GM21576 (cell line): Measurements from ENCODE around the gene EPB41L1.
"Not testable (repeated sequence)": the region's sequence is repeated elsewhere in the genome, so short reads cannot be mapped to it uniquely, and the experiment has no call there.

ENCODE experiments used
- ATAC-seq: cut with Tn5 transposase; IDR thresholded peaks from one replicate; pipeline ENCODE4 v1.9.1; 2021; ENCODE audit warnings: mild to moderate bottlenecking, moderate library complexity; ENCODE audit not compliant: unreplicated experiment

Gene EPB41L1

GRCh38 chr20:36125097-36125496 lies 29.4 kb upstream of the EPB41L1 start:
- no peak for ATAC-seq

GRCh38 chr20:36126836-36127527 lies 27.6 kb upstream of the EPB41L1 start:
- ATAC-seq = no peak

DNA sequence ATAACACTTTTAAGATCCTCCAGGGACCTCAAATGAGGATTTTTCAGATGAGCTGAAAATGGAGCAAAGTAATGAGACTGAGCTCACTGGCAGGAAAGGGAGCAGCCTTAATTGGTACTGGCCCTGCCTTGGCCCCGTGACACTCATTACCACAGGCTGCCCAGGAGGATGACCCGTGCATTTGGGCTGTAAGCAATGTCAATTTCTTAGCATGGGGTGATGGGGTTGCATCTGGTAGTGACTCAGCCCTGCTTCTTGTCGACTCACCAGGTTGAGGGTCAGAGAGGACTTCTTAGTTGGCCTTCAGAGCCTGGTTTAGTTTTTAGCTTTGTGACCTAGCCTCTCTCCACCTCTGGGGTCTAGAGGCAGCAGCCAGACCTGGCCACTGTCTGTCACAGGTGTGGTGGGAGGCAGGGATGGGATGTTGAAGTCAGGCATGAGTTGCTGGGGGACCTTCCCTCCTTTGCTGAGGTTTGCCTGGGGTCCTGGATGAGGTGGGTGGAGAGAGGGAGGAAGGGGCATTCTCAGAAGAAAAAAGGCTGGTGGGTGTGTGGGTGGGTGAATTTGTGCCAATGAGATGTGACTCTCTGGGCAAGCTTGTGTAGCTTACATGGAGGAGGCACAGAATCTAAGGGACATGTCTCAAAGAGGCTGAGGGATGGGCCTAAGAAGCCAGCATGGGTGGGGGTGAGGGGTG lies 25.9 kb upstream of the EPB41L1 start:
- ATAC-seq = no peak

- ATAC-seq = no peak
Observed at GRCh38 chr20:36129160-36129543, 25.4 kb upstream of the EPB41L1 start.

GRCh38 chr20:36130390-36130789 lies 24.1 kb upstream of the EPB41L1 start:
- no peak for ATAC-seq

DNA sequence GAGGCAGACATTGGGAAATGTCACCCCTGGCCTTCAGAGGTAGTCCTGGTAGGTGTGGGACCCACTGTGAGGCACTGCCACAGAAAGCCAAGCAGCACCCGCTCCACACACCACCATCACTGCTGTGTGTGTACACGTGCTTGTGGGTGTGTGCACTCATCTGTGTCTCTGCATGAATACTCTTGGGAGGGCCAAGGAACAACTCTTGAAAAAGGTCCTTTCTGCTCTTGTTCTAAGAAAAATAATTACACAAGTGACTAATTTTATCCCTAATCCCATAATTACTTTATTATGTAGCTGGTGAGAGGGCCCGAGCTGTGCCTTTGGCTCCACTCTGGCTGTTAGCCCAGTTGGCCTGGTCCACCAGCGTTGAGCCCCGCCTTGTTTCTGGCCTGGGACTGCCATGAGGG lies 21.7 kb upstream of the EPB41L1 start:
- no peak for ATAC-seq

DNA sequence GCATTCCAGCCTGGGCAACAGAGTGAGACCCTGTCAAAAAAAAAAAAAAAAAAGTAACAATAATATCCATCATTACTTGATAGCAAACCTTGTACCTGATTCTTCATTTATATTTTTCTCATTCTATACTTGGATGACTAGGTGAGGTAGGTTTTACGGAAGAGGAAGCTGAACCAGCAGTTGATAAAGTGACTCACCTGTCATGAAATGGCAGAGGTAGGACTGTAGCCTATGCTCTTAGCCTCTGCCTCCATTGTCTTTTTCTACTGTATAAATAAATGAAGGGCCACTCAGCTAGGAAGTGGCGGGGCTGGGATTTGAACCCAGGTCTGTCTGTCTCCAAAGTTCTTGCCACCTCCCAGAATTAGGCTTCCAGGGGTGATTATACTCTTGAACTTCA lies 20.7 kb upstream of the EPB41L1 start:
- ATAC-seq = no peak

DNA sequence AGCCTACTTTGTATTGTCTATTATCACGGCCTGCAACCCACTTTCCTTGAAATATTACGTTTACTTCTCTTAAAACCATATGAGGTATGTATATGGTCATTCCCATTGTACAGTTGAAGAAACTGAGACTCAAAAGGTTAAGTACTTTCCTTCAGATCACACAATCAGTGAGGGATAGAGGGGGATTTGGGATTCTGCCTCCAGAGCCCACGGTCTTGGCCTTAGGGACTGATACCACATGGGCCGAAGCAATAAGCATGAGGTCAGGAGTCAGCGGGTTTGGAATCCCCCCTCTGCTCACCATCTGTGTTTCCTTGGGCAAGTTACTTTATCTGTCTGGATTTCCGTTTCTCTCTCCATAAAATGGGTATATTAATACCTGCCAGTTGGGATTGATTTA lies 19.4 kb upstream of the EPB41L1 start:
- no peak for ATAC-seq

DNA sequence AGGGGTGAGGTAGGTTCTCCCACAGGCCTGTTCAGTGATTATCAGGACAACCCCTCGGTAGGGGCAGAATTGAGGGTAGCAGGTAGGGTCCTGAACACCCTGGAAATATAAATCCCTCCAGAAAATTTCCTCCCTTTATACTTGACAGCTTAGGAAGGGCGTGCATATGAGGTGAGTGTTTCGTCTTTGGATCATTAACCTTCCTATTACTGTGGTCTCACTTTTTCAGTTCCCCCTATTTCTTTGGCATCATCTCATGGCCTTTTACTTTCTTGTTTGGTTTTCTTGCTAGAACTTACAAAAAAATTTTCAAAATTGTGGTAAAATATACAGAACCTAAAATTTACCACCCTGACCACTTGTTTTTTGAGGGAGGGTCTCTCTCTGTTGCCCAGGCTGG lies 18.7 kb upstream of the EPB41L1 start:
- ATAC-seq = no peak

DNA sequence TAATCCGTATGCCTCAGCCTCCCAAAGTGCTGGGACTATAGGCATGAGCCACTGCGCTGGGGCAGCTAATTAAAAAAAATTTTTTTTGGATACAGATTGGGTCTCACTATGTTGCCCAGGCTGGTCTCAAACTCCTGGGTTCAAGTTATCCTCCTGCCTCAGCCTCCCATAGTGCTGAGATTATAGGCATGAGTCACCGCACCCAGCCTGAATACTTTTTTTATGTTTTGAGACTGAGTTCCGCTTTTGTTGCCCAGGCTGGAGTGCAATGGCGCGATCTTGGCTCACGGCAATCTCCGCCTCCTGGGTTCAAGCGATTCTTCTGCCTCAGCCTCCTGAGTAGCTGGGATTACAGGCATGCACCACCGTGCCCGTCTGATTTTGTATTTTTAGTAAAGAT lies 17.2 kb upstream of the EPB41L1 start:
- ATAC-seq = not testable (repeated sequence)

DNA sequence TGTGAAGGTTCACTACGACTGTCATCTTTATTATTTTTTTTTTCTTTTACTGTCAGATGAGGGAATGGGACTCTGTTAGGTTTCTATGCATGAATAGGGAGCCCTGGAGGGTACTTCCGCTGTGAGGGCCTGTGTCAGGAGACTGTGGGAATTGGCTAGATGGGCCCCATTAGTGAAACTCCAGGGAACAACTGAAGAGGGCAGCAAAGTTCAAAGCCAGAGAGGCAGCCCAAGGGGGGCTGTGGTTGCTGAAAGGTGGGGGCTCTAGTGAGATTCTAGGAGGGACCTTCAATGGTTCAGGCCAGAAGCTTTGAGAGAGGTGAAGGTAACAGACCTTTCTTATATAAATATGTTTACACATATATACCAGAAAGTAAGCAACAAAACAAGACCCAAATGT lies 13.2 kb upstream of the EPB41L1 start:
- ATAC-seq = no peak

- ATAC-seq = no peak
Observed at GRCh38 chr20:36144336-36144735, 10.2 kb upstream of the EPB41L1 start.

- ATAC-seq = no peak
Observed at GRCh38 chr20:36145877-36146707, 8.4 kb upstream of the EPB41L1 start.

DNA sequence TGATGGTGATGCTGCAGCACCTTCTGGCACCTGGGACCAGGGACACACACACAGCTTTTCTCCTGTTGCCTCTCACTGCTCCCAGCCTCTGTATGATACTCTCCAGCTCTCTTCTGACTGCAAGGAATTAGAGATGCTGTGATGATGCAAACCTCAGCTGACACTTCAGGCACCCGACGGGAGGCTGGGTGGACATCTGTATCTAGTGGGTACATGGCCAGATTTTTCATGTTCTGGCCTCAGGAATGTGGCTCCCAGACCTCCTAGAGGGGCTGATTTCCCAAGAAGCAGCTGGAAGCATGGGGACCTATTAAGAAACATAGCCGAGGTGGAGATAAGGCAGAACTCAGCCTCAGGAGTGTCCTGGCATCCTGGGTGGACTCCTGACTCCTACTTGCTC lies 6.8 kb upstream of the EPB41L1 start:
- ATAC-seq = no peak

DNA sequence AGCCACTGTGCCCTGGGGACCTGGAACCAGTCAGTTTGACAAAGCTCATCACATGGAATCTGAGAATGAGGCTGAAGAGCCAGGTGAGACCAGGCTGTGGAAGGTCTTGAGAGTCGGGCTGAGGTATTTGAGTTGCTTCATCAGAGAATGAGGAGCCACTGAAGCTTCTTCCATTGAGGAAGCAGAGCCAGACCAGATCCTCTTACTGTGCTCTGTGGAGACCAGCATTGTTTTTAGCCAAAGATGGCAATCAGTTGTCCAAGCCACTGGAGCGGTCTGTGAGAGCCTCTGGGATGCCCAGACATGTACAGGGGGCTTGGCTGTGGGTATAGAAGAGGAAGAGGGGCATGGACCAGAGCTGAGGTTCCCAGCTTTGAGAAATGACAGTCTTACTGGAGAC lies 6.1 kb upstream of the EPB41L1 start:
- ATAC-seq = no peak

DNA sequence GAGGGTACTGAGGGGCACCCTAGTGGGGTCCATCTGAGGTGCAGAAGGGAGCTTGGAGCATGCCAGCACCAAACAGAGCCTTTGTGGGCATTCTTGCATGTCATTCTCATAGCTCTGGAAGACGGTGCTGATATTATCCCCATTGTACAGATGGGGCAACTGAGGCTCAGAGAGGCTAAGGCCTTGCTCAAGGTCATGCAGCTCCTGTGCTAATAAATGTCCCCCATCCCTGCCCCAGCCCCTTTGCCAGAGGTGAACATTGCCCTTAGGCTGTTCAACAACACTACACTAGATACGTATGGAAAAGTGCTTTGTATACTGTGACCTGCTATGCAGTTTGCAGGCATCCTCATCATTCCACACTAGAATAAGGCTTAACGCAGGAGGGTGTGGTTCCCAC lies 5.5 kb upstream of the EPB41L1 start:
- ATAC-seq = no peak

DNA sequence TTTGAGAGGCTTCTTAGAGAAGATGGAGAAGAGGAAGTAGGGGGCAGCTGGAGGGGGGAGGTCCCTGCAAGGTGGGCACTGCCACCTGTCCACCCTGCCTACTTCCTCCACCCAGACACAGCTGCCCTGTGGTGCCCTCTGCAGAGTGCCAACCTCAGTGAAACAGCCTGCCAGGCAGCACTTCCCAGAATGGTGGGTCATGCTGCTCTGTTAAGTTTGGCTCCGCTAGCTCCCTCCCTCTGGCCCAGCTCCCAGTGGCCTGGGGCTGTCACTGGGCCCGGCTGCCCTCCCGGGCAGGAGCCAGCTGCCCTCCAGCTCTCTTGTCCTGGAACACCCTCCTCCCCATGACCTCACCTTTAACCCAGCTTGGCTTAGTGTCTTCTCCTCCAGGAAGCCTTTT lies 5.1 kb upstream of the EPB41L1 start:
- no peak for ATAC-seq

DNA sequence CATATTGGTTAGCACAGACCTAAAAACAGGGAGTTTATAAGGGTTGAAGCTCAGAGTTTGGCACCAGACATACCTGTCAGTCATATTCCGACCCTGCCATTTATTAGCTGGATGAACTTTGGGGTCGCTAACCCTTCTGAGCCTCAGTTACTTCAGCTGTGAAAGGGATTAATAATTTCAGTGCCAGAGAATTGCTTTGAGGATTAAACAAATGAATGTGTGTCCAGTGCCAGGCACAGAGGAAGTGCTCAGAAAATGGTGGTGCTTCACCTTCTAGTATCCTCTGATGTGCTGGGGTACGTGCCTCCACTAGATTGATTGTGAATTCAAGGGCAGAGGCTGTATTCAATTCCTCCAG lies 4.1 kb upstream of the EPB41L1 start:
- no peak for ATAC-seq

- ATAC-seq = no peak
Observed at GRCh38 chr20:36150847-36151539, 3.5 kb upstream of the EPB41L1 start.

DNA sequence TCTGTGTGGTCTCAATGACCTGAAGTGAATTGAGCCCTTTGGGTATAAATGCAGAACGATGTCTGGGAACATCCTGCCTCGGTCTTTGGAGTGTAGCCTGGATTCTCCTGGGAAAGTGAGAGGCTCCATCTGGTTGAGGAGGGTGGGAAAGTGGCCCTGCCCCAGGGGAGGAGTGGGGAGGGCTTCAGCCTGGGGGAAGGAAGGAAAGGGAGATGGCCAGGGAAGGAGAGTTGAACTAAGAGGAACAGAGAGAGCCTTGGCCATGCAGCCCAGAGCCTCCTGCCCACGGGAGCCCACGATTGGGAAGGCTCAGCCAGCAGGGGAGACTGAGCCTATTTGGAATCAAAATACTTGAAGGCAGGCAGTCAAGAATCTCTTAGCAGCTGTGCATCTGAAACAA lies 2.3 kb upstream of the EPB41L1 start:
- ATAC-seq = no peak

GRCh38 chr20:36153204-36153603 lies 1.3 kb upstream of the EPB41L1 start:
- no peak for ATAC-seq
